Nephron progenitor cell (in vitro differentiated cells): Measurements from ENCODE around the gene ANGPTL2.

ENCODE experiments used
- DNase-seq: peaks from one replicate; pipeline ENCODE4 v3.0.0; 2021
- H3K27ac Mint-ChIP-seq: 2 replicates; pipeline ENCODE4 v1.8.0; 2021; ENCODE audit warnings: mild to moderate bottlenecking, moderate library complexity, mixed read lengths
- H3K27me3 Mint-ChIP-seq: 2 replicates; pipeline ENCODE4 v1.8.0; 2021; ENCODE audit warnings: mild to moderate bottlenecking, low read depth, mixed read lengths; ENCODE audit not compliant: poor library complexity
- H3K36me3 Mint-ChIP-seq: 2 replicates; pipeline ENCODE4 v1.8.0; 2021; ENCODE audit warnings: low read depth, mixed read lengths
- H3K4me1 Mint-ChIP-seq: 2 replicates; pipeline ENCODE4 v1.8.0; 2021; ENCODE audit warnings: mixed read lengths
- H3K4me3 Mint-ChIP-seq: 2 replicates; pipeline ENCODE4 v1.8.0; 2021; ENCODE audit warnings: mild to moderate bottlenecking, moderate library complexity, mixed read lengths
- H3K9me3 Mint-ChIP-seq: 2 replicates; pipeline ENCODE4 v1.8.0; 2021; ENCODE audit warnings: mild to moderate bottlenecking, moderate library complexity, mixed read lengths
- TF ChIP-seq, protein P1 (sequence below): fragments of 200-600 bp; sonication (generic); IDR thresholded peaks from 2 replicates; pipeline ENCODE4 v1.5.0; 2021; ENCODE audit warnings: antibody characterized with exemption

The ANGPTL2 gene

DNA sequence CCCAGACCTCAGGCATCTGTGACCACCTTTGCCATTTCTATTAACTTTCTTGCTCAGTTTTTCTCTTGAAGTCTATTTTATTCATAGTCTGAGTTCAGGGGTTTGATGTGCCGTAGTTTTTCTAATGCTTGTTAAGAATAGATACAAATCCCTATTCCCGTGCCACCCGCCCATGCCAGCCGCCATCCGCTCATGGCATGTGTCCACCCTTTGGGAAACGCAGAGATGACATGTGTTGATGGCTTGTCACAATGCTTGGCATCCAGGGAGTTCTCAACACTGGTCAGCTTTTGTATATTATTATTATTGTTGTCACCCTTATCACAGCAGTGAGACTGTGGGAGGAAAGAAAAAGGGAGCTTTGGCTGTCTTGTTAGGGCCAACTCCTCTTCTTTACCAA lies 17.3 kb upstream of the ANGPTL2 start:
- no peaks in the 10 kb centered on the region for H3K36me3 Mint-ChIP-seq
- DNase-seq, result no peak

DNA sequence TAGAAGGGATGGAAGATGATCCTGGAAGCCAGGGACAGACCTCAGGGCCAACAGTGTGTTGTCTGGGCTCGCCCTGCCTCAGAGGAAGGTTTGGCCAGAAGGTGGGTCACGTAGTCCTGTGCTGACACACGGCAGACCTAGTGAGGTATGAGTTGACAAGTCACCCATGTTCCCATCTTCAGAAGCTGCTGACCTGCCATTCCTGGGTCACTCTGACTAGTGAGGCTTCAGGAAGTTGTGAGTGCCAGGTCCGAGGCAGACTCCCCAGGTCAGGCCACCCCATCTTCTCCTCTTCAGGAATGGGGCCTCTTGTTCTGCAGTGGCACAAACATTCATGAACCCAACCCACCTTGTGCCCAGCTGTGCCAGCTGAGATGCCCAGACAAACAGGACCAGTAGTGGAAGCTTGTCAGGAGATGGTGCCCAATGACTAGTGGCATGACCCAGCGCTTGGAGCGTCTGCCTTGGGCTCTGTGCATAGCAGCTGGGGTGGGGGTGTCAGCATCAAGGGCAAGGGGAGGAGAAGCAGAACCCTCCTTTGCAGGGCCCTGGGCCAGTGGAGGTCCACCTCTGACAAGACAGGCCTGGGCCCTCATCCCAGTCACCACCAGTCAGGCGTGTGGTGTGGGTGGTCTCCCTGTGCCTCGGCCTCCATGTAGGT lies 16.8 kb upstream of the ANGPTL2 start:
- Mint-ChIP-seq H3K4me1 (peaks cover 49% of the 10 kb centered on the region), H3K27me3 (peaks cover 15% of the 10 kb centered on the region), H3K9me3 (no peaks in the 10 kb centered on the region), H3K36me3 (no peaks in the 10 kb centered on the region), H3K27ac (no peak overlapping the region), H3K4me3 (no peak overlapping the region)
- TF ChIP-seq, protein P1, sequence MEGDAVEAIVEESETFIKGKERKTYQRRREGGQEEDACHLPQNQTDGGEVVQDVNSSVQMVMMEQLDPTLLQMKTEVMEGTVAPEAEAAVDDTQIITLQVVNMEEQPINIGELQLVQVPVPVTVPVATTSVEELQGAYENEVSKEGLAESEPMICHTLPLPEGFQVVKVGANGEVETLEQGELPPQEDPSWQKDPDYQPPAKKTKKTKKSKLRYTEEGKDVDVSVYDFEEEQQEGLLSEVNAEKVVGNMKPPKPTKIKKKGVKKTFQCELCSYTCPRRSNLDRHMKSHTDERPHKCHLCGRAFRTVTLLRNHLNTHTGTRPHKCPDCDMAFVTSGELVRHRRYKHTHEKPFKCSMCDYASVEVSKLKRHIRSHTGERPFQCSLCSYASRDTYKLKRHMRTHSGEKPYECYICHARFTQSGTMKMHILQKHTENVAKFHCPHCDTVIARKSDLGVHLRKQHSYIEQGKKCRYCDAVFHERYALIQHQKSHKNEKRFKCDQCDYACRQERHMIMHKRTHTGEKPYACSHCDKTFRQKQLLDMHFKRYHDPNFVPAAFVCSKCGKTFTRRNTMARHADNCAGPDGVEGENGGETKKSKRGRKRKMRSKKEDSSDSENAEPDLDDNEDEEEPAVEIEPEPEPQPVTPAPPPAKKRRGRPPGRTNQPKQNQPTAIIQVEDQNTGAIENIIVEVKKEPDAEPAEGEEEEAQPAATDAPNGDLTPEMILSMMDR, result no peak
- DNase-seq, result no peak

More for the DNA sequence above, 17.3 kb upstream of the ANGPTL2 start:
- Mint-ChIP-seq H3K4me1 (peaks cover 43% of the 10 kb centered on the region), H3K9me3 (no peaks in the 10 kb centered on the region), H3K4me3 (no peak overlapping the region), H3K27me3 (peaks cover 15% of the 10 kb centered on the region), H3K27ac (no peak overlapping the region)
- TF ChIP-seq, protein P1, result no peak

DNA sequence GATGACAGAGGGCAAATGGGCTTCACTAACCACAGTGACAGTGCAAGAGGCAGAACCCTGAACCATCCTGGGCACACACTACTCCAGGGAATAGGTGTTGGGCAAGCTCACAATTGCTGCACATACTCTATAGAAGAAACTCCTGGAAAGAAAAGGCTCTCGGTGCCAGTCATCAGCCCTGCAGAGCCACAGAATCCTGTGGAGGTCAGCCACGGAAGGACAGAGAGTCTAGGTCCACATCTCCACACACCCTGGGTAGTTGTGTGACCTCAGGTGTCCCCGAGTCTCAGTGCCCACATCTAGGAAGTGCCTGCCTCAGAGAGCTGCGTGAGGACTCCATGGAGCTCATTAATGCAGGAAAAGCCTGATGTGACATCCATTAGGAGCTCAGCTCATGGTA lies 16.0 kb upstream of the ANGPTL2 start:
- H3K27ac Mint-ChIP-seq, result no peak overlapping the region
- TF ChIP-seq, protein P1, result no peak
- H3K4me1 Mint-ChIP-seq, result peaks cover 55% of the 10 kb centered on the region
- no peak overlapping the region for H3K4me3 Mint-ChIP-seq
- H3K27me3 Mint-ChIP-seq, result peaks cover 15% of the 10 kb centered on the region
- H3K36me3 Mint-ChIP-seq, result no peaks in the 10 kb centered on the region
- DNase-seq, result no peak
- H3K9me3 Mint-ChIP-seq, result no peaks in the 10 kb centered on the region

DNA sequence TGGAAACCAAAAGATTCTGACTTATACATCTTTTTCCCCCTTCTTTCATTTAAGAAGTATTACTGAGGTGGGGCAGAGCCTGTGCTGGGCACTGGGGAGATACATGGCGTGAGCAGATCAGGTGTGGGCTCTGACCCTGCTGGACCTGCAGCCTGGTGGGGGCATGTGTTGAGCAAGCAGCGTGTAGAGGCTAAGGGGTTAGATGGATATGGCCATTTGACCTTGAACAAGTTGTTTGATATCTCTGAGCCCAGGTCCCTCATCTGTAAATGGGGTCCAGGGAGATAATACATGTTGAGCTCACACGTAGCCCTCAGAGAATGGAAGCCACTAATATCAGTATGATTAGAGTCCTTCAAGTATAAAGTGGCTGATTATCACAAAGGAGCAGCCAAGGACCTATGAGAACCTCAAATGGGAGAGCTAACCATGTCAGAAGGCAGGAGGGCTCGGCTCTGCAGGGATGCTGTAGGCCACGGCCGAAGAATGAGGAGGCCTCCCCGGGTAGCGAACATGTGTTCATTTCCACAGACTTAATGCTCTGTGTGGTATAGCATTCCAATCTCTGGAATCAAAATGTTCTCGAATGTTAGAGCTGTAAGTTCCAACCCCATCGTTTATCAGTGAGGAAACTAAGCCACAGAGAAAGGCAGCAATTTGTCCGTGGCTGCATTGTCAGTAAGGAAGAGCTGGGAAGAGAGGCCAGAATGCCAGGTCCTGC lies 15.4 kb upstream of the ANGPTL2 start:
- Mint-ChIP-seq H3K27ac (no peak overlapping the region), H3K9me3 (no peaks in the 10 kb centered on the region), H3K36me3 (no peaks in the 10 kb centered on the region), H3K4me1 (peaks cover 55% of the 10 kb centered on the region), H3K27me3 (peaks cover 15% of the 10 kb centered on the region), H3K4me3 (no peak overlapping the region)
- no peak for DNase-seq
- TF ChIP-seq, protein P1, result no peak

DNA sequence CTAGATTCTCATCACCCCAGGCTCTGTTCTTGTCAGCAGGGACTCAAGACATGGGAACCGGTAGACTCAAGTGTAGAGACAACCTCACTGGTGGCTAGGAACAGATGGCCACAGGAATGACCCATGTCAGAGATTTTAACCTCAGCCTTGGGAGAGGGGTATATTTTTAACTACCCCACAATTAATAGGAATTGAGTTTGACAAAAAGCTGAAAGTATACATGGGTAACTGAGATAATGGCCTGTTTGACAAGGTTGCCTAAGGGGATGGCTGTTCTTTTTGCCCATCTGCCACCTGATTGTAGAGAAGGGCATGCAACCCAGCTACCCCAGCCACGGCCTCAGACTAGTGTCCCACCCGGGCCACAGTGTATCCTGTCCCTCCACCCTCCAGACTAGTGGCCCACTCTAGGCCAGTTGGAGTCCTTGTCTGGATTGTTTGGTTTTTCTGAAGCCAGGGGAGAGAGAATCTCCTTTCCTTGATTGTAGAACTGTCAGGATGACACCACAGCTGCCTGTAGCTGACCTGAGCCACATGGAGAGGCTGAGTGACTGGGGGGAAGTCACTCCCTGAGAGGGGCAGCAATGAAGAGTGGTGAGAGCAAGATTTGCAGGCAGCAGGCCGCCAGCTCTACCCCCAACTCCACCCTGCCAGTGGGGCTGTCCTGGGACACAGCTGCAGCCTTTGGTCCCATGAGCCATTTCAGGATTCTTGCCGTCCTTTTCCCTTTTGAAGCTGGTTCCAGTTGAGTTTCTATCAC lies 14.6 kb upstream of the ANGPTL2 start:
- TF ChIP-seq, protein P1, result no peak
- Mint-ChIP-seq H3K27ac (no peak overlapping the region), H3K36me3 (no peaks in the 10 kb centered on the region), H3K27me3 (peaks cover 13% of the 10 kb centered on the region), H3K9me3 (no peaks in the 10 kb centered on the region), H3K4me3 (no peak overlapping the region), H3K4me1 (peaks cover 59% of the 10 kb centered on the region)
- no peak for DNase-seq
